Measurements from ENCODE around the gene MYO1D.

DNA sequence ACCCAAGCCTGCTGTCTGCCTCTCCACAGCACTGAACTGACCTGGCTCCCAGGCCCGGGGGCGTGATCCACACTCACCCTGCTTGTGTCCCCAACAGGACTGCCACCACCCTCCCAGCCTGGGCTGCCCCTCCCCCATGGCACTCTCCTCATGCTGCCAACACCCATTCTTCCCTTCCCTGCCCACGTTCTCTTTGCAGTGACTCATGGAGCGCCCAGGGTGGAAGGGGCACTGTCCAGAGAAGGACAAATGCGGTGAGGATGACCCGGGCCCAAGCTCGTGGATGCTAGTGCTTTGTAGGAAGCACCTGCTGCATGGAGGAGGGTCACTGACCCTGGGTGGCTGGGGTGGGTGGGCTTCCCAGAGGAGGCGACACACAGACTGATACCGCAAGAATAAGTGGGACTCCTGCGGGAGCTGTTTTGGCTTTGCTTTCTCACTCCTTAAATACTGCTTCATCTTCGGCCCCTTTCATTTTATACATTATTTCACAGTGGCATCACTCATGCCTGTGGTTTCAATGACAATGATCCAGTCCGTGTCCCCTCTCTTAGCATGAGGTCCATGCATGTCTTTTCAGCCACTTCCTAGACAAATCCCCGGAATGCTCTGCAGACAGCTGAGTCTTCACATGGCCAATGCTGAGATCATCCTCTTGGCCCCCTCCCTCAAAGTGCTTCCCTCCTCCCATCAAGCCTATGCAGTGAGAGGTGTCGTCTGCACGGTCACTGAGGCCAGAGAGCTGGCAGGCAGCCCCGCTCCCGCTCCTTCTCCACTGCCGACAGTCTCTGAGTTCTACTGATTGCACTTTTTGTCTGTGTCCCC, 372.5 kb downstream of the MYO1D start:
- TF ChIP-seq, protein P1, sequence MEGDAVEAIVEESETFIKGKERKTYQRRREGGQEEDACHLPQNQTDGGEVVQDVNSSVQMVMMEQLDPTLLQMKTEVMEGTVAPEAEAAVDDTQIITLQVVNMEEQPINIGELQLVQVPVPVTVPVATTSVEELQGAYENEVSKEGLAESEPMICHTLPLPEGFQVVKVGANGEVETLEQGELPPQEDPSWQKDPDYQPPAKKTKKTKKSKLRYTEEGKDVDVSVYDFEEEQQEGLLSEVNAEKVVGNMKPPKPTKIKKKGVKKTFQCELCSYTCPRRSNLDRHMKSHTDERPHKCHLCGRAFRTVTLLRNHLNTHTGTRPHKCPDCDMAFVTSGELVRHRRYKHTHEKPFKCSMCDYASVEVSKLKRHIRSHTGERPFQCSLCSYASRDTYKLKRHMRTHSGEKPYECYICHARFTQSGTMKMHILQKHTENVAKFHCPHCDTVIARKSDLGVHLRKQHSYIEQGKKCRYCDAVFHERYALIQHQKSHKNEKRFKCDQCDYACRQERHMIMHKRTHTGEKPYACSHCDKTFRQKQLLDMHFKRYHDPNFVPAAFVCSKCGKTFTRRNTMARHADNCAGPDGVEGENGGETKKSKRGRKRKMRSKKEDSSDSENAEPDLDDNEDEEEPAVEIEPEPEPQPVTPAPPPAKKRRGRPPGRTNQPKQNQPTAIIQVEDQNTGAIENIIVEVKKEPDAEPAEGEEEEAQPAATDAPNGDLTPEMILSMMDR (IDR thresholded peaks at IDR 0.05): no peak
- TF ChIP-seq POLR2AphosphoS5 (IDR thresholded peaks at IDR 0.05): no peak
